HG02870 (cell line): ENCODE data around the gene PCDHGB1.
"Not testable (repeated sequence)": the region's sequence is repeated elsewhere in the genome, so short reads cannot be mapped to it uniquely, and the experiment has no call there.

Experiments used
- ATAC-seq: cut with Tn5 transposase; IDR thresholded peaks from one replicate; pipeline ENCODE4 v1.9.1; 2021; ENCODE audit warnings: mild to moderate bottlenecking, moderate library complexity; ENCODE audit not compliant: unreplicated experiment

Gene PCDHGB1

GRCh38 chr5:141382469-141383294 lies 32.8 kb downstream of the PCDHGB1 start, which contains the start of gene PCDHGA7:
Gene PCDHGA7, plus strand, starts transcription at chr5:141382742. Its CDS starts 158 bp downstream, at chr5:141382900.
- no peak for ATAC-seq

GRCh38 chr5:141383345-141383744 lies 33.4 kb downstream of the PCDHGB1 start:
- ATAC-seq, result no peak

- no peak for ATAC-seq
Observed at GRCh38 chr5:141384471-141385267, 34.8 kb downstream of the PCDHGB1 start.

GRCh38 chr5:141387557-141388311 lies 37.8 kb downstream of the PCDHGB1 start, which contains the start of gene PCDHGB4:
Gene PCDHGB4, plus strand, starts transcription at chr5:141387698. Its CDS starts 187 bp downstream, at chr5:141387885.
- not testable (repeated sequence) for ATAC-seq

GRCh38 chr5:141388661-141389060 lies 38.8 kb downstream of the PCDHGB1 start:
- no peak for ATAC-seq

GRCh38 chr5:141389153-141390042 lies 39.5 kb downstream of the PCDHGB1 start:
- no peak for ATAC-seq

GRCh38 chr5:141392429-141393198 lies 42.7 kb downstream of the PCDHGB1 start, which contains the start of gene PCDHGA8:
Gene PCDHGA8, plus strand, starts transcription at chr5:141392633. Its CDS starts 181 bp downstream, at chr5:141392814.
- no peak for ATAC-seq

- no peak for ATAC-seq
Observed at GRCh38 chr5:141393267-141393666, 43.4 kb downstream of the PCDHGB1 start.

GRCh38 chr5:141394401-141395187 lies 44.7 kb downstream of the PCDHGB1 start:
- ATAC-seq, result not testable (repeated sequence)

GRCh38 chr5:141397756-141398551 lies 48.1 kb downstream of the PCDHGB1 start, which contains the start of gene PCDHGB5:
Gene PCDHGB5, plus strand, starts transcription at chr5:141397947. Its CDS starts 181 bp downstream, at chr5:141398128.
- peak; percentile 84 for ATAC-seq

- ATAC-seq, result no peak
Observed at GRCh38 chr5:141398608-141399007, 48.7 kb downstream of the PCDHGB1 start.

- ATAC-seq, result no peak
Observed at GRCh38 chr5:141399555-141400258, 49.8 kb downstream of the PCDHGB1 start.
